ENCODE results near the gene KIR2DL3.
"Not testable (repeated sequence)": the region's sequence is repeated elsewhere in the genome, so short reads cannot be mapped to it uniquely, and the experiment has no call there.

GRCh38 chr19:54778896-54779295 lies 40.6 kb downstream of the KIR2DL3 start:
- not testable (repeated sequence) for TF ChIP-seq CTCF, POLR2A (IDR thresholded peaks at IDR 0.05)
